GF-D8 (cell line): ENCODE data around the gene HEMK1.

Source experiments
- DNase-seq: peaks from one replicate; lab custom pipeline; 2025; lab: John Stamatoyannopoulos, UW

The HEMK1 gene

GRCh38 chr3:50545781-50546180, 23.5 kb upstream of the HEMK1 start:
- no peak for DNase-seq

GRCh38 chr3:50549226-50549625, 20.1 kb upstream of the HEMK1 start:
- DNase-seq, result no peak

- no peak for DNase-seq
These were observed 19.1 kb upstream of the HEMK1 start for GRCh38 chr3:50550079-50550736.

- DNase-seq, result no peak
These were observed 18.2 kb upstream of the HEMK1 start for GRCh38 chr3:50551054-50551659.

DNA sequence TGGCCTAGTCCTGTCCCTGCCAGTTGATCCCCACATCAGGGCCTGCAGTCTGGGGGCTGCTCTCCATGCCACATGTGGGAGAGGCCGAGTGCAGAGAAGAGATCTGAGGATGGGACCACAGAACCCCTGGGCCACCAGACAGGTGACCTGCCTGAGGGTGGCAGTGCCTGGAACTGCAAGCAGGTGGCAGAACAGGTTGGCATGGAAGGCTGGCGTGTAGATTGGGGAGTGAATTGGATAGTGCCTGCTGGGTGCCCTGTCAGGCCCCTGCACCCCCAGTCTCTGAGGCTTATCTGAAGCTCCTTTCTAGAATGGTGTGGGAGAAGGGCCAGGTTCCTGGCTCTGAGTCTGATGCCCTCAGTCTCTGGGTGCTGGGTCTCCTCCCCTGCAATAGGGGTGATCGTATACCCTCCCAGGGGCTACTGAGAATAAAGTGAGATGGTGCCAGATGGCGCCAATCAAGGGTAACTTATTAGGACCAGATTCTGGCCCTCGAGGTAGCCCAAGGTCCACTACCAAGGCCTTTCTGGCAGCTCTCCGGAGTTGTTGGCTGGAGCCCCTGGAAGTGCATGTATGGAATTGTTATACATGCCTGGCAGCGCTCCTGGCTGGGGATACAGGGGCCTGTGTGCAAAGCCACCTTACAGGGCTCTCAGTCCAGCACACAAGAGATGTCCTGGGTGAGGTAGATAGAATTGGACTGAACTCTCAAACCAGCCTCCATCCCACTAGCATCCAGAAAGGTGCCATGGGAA, 17.5 kb upstream of the HEMK1 start:
- DNase-seq, result no peak

DNA sequence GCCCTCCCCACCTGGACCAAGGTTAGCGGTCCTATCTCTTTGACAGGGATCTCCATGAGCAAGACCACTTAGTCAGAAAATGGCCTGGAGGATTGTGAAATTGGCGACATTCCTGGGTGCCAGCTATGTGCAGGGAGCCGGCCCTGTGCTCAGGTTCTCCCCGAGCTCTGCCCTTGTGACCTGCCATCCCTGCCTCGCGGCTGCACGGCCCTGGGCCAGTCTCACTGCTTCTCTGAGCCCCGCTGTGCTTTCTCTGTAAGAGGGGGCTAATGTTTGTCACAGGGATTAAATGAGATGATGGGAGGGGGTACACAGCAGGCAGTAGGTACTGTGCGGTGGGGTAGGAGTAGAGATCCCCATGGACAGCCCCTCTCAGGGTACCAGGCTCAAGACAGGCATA, 16.7 kb upstream of the HEMK1 start:
- no peak for DNase-seq

GRCh38 chr3:50554553-50554952, 14.8 kb upstream of the HEMK1 start:
- DNase-seq, result no peak

GRCh38 chr3:50557106-50557505, 12.2 kb upstream of the HEMK1 start:
- no peak for DNase-seq

DNA sequence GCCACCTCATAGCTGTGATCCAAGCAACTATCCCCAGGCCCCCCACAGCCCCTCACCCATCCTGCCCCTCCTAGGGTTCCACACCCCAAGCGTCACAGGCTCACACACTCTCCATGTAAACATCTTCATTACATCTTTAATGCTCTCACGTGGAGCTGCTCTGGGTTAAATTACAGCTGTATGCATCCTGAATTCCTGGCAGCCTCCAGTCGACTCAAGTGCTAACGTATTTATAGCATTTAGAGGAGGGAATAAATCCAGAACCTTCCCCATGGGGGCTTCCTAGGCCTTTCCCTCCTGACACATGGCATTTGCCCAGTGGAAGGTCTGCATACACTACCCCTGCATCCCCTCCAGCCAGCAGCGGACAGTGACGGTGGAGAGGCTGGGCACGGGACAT, 11.4 kb upstream of the HEMK1 start:
- no peak for DNase-seq

DNA sequence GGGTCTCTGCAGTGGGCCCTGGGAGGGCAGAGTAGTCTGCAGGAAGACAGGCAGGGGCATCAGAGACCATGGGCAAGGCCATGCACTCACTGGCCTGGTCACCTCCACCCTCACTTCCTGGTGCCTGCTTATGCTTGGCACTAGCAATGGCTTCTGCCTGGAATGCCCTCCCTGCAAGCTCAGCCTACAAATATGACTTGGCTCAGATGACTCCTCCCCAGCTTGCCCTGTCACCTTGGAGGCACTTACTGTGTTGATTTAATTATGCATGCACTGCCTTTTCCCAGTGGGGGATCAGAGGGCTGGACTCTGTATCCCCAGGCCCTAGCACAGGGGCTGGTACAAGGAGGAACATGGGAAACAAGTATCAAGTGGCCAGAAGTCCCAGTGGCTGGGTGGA, 9.6 kb upstream of the HEMK1 start:
- no peak for DNase-seq

DNA sequence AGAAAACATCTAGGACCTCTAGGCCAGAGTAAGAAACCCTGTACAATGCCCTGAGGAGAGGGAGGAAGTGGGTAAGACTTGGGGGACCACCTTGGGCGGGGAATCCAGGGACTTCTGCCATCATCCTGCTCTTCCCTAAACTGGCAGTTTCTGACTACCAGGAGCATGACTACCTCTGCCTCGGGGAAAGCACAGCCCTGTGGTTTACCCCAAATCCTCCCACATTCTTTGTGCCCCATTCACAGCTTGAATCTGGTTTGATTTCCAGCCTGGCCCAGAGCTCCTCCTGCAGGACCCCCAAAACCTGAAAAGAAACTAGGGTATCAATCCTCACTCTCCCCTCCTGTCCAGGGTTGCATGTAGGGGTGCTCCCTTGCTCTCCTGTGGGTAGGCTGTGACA, 6.5 kb upstream of the HEMK1 start:
- no peak for DNase-seq

GRCh38 chr3:50563867-50564266, 5.5 kb upstream of the HEMK1 start:
- DNase-seq, result no peak

DNA sequence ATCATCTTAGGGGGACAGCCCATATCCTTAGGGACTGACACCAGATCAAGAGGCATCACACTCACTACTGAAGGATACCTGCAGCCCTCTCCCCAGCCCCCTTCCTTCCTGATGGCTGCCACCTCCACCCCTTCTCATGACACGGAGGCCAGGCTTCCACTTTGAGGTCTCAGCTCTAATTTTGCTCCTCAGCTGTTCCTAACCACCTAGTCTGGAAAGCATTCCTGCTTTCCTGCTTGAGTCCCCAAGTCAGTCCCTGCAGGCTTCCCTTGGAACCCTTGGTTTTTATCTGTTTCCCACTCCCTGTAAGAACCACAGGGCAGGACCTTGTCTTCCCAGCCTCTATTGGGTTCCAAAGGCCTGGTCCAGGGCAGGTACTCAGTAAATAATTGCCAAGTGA, 5.0 kb upstream of the HEMK1 start:
- no peak for DNase-seq

GRCh38 chr3:50567011-50567385, 2.3 kb upstream of the HEMK1 start:
- no peak for DNase-seq

DNA sequence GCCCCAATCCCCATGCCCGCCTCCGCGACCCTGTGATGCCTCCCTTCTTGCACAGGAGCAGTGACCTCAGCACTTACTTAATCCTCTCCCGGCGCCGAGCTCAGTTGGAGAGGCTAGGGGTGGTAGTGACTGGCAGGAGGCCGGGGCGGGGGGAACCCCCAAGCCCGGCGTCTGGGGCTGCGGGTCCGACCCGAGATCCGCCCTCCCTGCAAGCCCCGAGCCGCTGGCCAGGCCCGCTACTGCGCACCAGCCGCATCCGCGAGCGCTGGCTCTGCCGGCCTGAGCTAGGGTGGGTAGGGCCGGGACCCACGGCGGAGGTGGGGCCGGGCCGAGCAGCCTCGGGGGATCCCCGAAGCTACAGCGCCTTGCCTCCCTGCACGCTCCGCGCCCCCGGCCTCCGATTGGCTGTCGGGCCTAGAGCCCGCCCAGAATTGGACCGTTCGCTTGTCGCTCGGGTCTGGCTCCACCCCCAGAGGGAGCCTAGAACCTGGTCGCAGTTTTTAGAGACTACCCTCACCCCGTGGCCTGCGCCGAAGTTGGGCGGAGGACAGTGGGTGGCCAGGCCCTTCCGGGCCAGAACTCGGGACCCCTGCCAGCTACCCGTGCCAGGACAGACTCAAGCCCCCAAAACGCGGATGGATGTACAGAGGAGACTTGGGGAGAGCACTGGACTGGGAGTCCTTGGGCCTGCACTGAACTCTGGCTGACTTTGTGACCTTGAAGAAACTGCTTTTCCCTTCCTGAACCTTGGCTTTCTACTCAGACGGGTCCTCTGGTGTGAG, 1.7 kb upstream of the HEMK1 start, which contains the start of gene C3orf18:
C3orf18 (minus strand) TSS at position 362 of the 782 bp plus-strand sequence. CDS start 2,048 bp downstream, outside the sequence.
- peak; percentile 1 for DNase-seq

- DNase-seq, result no peak
These were observed 1.4 kb downstream of the HEMK1 start for GRCh38 chr3:50570508-50571279.

GRCh38 chr3:50571486-50571885, 2.2 kb downstream of the HEMK1 start:
- no peak for DNase-seq

GRCh38 chr3:50572158-50572557, 2.8 kb downstream of the HEMK1 start:
- peak; percentile 72 for DNase-seq

GRCh38 chr3:50572801-50573371, 3.6 kb downstream of the HEMK1 start:
- peak; percentile 44 for DNase-seq

- peak; percentile 37 for DNase-seq
These were observed 4.5 kb downstream of the HEMK1 start for GRCh38 chr3:50573566-50574443.
